Muscle of arm (tissue), 14 donors: ENCODE measurements around the gene SOX30. TPM values are rescaled to one million over a fixed set of nuclear protein-coding genes. Genes with fewer than 3 reads are reported as not detected.
A peak's percentile ranks its signal among the peaks of the same experiment; 100 is the strongest.
"Not testable (repeated sequence)": the region's sequence is repeated elsewhere in the genome, so short reads cannot be mapped to it uniquely, and the experiment has no call there.

Experiments
- DNase-seq: peaks from one replicate; pipeline ENCODE4 v3.0.0-alpha.2; 2013
- long read RNA-seq, 11 donors: transcript quantifications; one replicate each; lab custom pipeline, GENCODE V29; 2026
- polyA plus RNA-seq, 12 donors: library from polyadenylated mRNA; unstranded; fragments of 120-200 nt; gene quantifications; one replicate each; pipeline ENCODE4 v1.2.1, GENCODE V29; 2013; ENCODE audit not compliant: insufficient read length in 12 of 12

SOX30 gene
- under 1 TPM in 10 of 12 donors, not detected in 2; 0.21 to 0.59 (median 0.42) TPM for polyA plus RNA-seq
- long read RNA-seq, donor 1, partial matches to known transcripts: 7 of 56 reads
- long read RNA-seq, donor 1, other reads (novel, unspliced or antisense): 49 of 56 reads
- long read RNA-seq, donor 2: 0 reads
- long read RNA-seq, donor 3: 0 reads
- long read RNA-seq, donor 4: 0 reads
- long read RNA-seq, donor 5: 0 reads
- long read RNA-seq, donor 6: 0 reads
- long read RNA-seq, donor 7: 0 reads
- long read RNA-seq, donor 8: 0 reads
- long read RNA-seq, donor 9: 0 reads
- long read RNA-seq, donor 10: 0 reads
- long read RNA-seq, donor 11: 0 reads

- DNase-seq: no peak
Observed at GRCh38 chr5:157652377-157652692, at the start of gene SOX30. TSS of gene SOX30 (minus strand) at chr5:157652438. CDS start at chr5:157652078, 360 bp downstream.

DNA sequence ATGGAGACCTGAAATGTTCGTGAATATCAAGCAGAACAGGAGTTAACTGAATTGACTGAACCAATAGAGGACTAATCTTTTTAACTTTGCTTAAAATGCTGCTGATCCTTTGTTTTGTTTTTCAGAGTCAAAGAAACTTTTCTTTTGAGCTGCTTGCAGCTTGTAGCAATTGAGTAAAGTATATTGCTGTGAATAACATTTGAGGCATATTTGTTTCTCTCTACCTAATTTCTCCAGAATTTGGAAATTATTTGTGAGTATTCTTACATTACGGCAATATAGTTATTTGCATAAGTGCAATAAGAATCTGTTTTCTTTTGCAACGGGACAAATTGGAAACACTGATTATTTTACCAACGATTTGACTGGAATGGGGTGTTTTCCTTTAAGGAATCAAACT is 46.4 kb upstream of the SOX30 start:
- not testable (repeated sequence) for DNase-seq

DNA sequence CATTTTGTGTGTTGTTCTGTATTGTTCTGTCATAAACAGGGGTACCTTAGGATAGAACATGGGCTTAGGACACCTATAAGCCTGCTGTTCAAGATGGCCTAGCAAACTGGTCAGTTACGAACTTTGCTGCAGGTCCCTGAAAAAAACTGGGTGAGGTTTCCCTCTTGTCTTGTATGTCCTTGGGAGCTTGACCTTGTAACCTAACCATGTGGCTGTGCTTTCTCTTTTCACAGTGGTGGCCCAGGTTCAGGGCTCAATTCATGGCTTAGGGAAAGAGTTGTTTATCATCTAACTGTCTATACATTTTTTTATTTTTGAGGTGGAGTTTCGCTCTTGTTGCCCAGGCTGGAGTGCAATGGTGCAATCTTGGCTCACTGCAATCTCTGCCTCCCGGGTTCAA is 43.9 kb upstream of the SOX30 start:
- not testable (repeated sequence) for DNase-seq

GRCh38 chr5:157693816-157694215 is 41.6 kb upstream of the SOX30 start:
- not testable (repeated sequence) for DNase-seq

- no peak for DNase-seq
Observed at GRCh38 chr5:157690690-157691433, 38.6 kb upstream of the SOX30 start.

DNA sequence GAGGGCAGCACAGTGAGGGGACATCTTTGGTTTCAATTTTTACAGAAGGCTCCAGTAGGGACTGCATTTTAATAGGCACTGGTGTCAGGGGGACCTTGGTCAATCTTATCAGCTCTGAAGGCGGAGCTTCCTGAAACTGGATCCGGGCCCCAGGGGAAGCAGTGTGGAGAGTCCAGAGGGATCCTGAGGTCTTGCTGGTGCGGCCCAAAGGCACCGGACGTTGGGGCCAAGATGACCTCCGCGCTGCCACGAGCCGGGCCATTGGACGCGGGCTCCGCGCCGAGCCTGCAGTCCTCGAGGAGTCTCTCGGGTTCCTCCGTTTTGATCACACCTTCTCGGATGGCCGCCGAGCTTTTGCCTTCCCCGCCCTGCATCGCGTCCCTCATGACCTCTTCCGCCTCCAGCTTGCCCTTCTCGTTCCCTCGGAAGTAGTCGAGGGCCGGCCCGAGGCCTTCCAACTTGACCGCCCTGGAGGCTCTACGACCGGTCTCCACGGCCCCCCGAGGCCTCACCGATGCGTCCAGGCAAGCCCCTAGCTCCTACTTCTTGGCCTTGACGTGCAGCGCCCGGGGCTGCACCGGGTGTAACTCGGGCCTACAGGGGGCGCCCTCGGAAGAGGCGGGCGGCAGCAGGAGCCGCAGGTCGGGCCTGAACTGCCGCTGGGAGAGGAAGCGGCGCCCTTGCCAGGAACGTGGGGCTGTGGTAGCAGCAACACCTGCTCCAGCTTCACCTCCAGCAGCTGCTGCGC is 37.9 kb upstream of the SOX30 start:
- DNase-seq: no peak

DNA sequence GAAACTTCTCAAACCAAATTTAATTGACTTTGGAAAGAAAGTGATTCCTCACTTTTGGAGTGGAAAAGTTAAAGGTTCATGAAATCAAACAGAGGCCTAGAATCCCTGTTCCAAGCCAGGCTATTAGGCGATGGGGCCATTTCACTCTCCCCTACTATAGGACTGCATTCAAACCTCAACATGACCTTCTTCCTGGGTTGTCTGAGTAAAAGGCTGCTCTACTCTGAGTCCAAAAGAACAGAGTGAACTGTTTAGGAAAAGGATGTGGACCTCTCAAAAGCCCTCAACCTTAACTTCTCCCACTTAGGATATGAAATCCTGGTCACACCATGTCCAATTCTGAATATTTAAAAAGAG is 34.9 kb upstream of the SOX30 start:
- DNase-seq: no peak

DNA sequence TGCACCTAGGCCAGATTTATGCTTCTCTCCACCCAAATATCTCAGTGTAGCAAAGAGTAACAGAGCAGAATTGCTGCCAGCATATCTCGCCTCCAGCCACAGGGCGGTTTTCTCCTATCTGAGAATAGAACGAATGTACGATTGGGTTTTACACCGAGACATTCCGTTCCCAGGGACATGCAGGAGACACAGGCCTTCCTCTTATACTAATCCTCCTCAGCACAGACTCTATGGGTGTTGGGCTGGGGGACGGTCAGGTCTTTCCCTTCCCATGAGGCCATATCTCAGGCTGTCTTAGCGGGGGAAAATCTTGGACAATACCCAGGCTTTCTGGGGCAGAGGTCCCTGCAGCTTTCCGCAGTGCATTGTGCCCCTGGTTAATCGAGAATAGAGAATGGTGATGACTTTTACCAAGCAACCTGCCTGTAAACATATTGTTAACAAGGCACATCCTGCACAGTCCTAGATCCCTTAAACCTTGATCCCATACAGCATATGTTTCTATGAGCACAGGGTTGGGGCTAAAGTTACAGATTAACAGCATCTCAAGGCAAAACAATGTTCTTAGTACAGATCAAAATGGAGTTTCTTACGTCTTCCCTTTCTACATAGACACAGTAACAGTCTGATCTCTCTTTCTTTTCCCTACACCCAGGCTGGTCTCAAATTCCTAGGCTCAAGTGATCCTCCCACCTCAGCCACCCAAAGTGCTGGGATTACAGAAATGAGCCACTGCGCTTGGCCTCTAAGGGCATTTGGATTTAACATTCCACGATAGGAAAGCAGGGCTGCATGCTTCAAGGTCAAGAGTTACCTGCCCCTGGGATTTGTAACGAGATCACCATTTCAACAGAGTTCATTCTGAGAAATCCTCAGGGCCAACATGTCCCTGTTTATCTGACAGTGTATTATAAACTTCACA is 34.3 kb upstream of the SOX30 start:
- not testable (repeated sequence) for DNase-seq

DNA sequence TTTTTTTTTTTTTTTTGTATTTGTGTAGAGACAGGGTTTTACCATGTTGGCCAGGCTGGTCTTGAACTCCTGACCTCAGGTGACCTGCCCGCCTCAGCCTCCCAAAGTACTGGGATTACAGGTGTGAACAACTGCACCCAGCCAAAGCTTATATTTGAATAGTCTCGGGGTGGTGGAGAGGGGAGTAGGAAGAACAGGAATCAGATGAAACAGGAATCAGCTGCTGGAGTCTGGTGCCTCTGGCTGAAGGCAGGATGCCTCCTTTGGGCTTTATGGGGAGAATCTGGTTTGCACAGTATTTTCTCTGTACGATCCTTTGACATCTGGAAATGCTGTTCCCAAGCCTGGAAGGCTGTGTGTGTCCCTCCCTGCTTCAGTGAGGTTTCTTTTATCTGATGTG is 30.0 kb upstream of the SOX30 start:
- DNase-seq: no peak

DNA sequence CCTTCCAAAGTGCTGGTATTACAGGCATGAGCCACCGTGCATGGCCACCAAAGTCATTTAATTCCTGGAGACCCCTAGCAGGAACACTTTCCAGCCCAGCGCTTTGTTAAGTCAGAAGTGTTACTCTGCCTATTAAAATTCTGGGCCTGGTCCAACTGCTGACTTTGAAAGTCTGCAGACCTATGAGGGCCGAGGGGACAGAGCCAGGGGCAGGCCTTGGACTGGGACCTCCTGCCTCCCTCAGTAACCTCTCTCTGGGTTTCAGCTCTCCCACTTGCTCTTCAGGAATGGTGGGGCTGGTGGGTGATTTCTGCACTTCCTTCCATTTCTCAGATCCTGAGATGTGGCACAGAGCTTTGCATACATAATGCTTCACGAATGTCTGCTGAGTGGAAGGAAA is 28.8 kb upstream of the SOX30 start:
- no peak for DNase-seq

DNA sequence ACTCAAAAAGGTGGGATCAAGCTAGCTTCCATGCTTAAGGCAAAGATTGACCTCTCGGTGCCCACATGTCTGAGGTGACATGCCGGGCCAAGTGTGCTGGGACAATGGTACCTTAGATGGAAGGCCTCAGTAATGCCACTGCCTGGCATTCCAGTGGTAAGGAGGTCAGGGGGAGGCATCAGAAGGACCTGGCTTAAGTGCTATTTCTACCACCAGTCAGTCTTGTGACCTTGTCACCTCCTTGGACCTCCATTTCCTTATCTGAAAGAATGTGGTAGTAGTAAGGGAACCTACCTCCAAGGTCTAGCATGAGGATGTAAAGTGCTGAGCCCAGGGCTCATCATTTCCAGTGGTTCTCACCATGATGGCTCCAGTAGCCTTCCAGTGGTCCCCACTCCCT is 28.0 kb upstream of the SOX30 start:
- no peak for DNase-seq

DNA sequence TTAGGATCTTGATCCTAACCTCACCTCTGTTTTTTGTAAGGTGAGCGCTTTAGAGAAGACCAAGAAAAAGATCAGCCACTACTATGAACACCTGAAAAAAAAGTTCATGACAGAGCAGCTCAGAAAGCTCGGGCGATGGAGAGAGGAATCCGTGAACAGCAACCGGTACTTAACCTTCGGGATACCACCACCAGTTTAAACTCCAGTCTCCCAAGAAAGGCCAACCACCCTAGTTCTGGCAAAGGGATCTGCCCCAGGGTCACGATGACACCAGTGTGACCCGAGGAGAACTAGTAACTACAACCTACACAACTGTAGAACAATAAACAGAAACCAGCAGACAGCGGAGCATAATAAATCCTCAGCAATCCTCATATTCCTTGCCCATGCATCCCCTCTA is 27.6 kb upstream of the SOX30 start:
- DNase-seq: no peak

GRCh38 chr5:157677931-157678330 is 25.7 kb upstream of the SOX30 start:
- no peak for DNase-seq

- not testable (repeated sequence) for DNase-seq
Observed at GRCh38 chr5:157674351-157674750, 22.1 kb upstream of the SOX30 start.

GRCh38 chr5:157672976-157673375 is 20.7 kb upstream of the SOX30 start:
- DNase-seq: no peak

DNA sequence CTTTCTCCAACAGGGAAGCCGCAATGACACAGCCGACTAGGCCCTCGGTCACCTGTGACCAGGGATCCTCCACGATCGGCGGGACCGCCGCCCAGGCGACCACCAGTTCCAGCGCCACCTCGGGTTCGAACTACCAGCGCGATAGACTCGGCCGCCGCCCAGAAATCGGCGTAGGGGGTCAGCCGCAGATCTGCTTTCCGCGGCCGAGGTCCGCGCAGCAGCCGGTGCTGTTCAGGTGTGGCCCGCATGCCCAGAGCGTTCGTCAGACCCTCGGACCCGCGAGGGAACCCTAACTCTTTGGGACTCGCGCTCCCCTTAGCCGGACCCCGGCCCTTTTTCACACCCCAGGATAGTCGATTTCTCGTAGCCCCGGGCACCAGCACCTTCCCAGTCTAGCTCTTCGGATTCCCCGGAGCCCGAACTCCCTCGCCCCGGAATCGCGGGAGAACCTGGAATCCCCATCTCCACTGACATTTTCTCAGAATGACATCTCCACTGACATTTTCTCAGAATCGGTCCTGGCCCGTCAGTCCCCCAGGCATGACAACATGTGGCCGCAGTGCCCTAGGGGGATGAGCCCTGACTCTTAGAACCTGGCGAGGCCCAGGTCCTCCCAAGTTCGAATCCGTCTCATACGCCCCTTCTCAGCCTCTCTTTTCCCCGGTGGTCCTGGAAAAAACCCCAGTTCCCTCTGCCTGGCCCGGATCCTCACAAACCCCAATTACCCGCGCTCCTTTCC is 19.5 kb upstream of the SOX30 start:
- DNase-seq: no peak

- peak; percentile 43 for DNase-seq
Observed at GRCh38 chr5:157670662-157671591, 18.7 kb upstream of the SOX30 start, which contains the start of gene C5orf52. TSS of gene C5orf52 (plus strand) at chr5:157671533. CDS start at chr5:157671615, 82 bp downstream.

DNA sequence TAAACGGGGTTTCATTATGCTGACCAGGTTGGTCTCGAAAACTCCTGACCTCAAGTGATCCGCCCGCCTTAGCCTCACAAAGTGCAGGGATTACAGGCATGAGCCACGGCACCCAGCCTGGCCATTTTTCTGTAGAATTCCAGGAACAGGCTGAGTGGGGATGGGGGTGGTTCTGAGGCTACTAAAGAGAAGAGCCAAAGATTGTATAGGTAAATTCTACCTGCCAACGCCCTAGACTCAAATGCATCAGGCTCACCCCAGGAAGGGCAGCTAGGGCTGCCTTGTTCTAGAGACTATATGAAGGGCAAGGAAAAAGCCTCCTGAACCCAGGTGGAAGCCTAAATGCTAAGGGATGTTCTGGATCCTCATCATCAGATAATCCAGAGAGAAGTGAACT is 17.5 kb upstream of the SOX30 start:
- DNase-seq: no peak

- no peak for DNase-seq
Observed at GRCh38 chr5:157668356-157668755, 16.1 kb upstream of the SOX30 start.
